Measurements from ENCODE around the gene SEMA4D.

- no peak for TF ChIP-seq CTCF (IDR thresholded peaks at IDR 0.05)
- peak; percentile 65 for TF ChIP-seq POLR2AphosphoS5 (IDR thresholded peaks at IDR 0.05)
Observed at GRCh38 chr9:89473762-89474469, 24.0 kb downstream of the SEMA4D start.

Data from prostate gland (tissue), 2 donors.